Stimulated activated CD8-positive, alpha-beta memory T cell treated with anti-CD3 and anti-CD28 coated beads, Interleukin-7, amount 100 ng/mL, for 48 hours (primary cell): ENCODE measurements around the gene SERPINB2.
"Not testable (repeated sequence)": the region's sequence is repeated elsewhere in the genome, so short reads cannot be mapped to it uniquely, and the experiment has no call there.

Source experiments
- DNase-seq, 2 donors: peaks; one replicate each; pipeline ENCODE4 v3.0.0-alpha.2; 2020; ENCODE audit warnings: low read depth in 1 of 2; ENCODE audit errors: extremely low read depth in 1 of 2

Gene SERPINB2

GRCh38 chr18:63888470-63889190 is 1.1 kb downstream of the SERPINB2 start:
- DNase-seq = no peak

GRCh38 chr18:63889626-63890025 is 2.1 kb downstream of the SERPINB2 start:
- no peak for DNase-seq

- DNase-seq = no peak
These were observed 2.9 kb downstream of the SERPINB2 start for GRCh38 chr18:63890237-63890949.

GRCh38 chr18:63890950-63891304 is 3.4 kb downstream of the SERPINB2 start:
- no peak for DNase-seq

GRCh38 chr18:63892566-63892965 is 5.1 kb downstream of the SERPINB2 start:
- DNase-seq = no peak

- no peak for DNase-seq
These were observed 6.7 kb downstream of the SERPINB2 start for GRCh38 chr18:63894106-63894772.

- DNase-seq = no peak
These were observed 7.7 kb downstream of the SERPINB2 start for GRCh38 chr18:63895190-63895589.

- no peak for DNase-seq
These were observed 9.6 kb downstream of the SERPINB2 start for GRCh38 chr18:63897072-63897471.

GRCh38 chr18:63899206-63899605 is 11.7 kb downstream of the SERPINB2 start:
- DNase-seq = no peak

GRCh38 chr18:63903851-63904570 is 16.5 kb downstream of the SERPINB2 start:
- no peak for DNase-seq

GRCh38 chr18:63904694-63905093 is 17.2 kb downstream of the SERPINB2 start:
- no peak for DNase-seq

- DNase-seq = no peak
These were observed 17.9 kb downstream of the SERPINB2 start for GRCh38 chr18:63905361-63905760.

- DNase-seq = no peak
These were observed 18.6 kb downstream of the SERPINB2 start for GRCh38 chr18:63906056-63906455.

- DNase-seq = no peak
These were observed 20.2 kb downstream of the SERPINB2 start, which contains the start of gene SERPINB10 for GRCh38 chr18:63907664-63908063. TSS of gene SERPINB10 (plus strand) at chr18:63907958. CDS start at chr18:63915511, 7,553 bp downstream.

- no peak for DNase-seq
These were observed 21.4 kb downstream of the SERPINB2 start for GRCh38 chr18:63908858-63909257.

GRCh38 chr18:63909870-63910269 is 22.4 kb downstream of the SERPINB2 start:
- no peak for DNase-seq

- no peak for DNase-seq
These were observed 30.3 kb downstream of the SERPINB2 start for GRCh38 chr18:63917817-63918216.

- DNase-seq = no peak
These were observed 34.5 kb downstream of the SERPINB2 start for GRCh38 chr18:63922049-63922448.

- no peak for DNase-seq
These were observed 37.0 kb downstream of the SERPINB2 start for GRCh38 chr18:63924551-63924950.

GRCh38 chr18:63928331-63928730 is 40.8 kb downstream of the SERPINB2 start:
- no peak for DNase-seq

- not testable (repeated sequence) for DNase-seq
These were observed 41.9 kb downstream of the SERPINB2 start for GRCh38 chr18:63929369-63929768.
